CD8-positive, alpha-beta memory T cell (primary cell): ENCODE results near the gene ITGA2B. TPM values are rescaled to one million over a fixed set of nuclear protein-coding genes. Genes with fewer than 3 reads are reported as not detected.
A peak's percentile ranks its signal among the peaks of the same experiment; 100 is the strongest.

Experiments used
- CTCF ChIA-PET: fragments of 350-600 bp; sonication (Branson Sonifier 250); formaldehyde crosslinking; loops from one replicate; lab custom pipeline; 2021; ENCODE audit warnings: antibody characterized with exemption; lab: Charles Lee
- POLR2A ChIA-PET: fragments of 350-600 bp; sonication (Branson Sonifier 250); formaldehyde crosslinking; loops from one replicate; lab custom pipeline; 2021; ENCODE audit warnings: antibody characterized with exemption; lab: Charles Lee
- DNase-seq, 5 donors: peaks; one replicate each; pipeline versions ENCODE4 v3.0.0 to v3.0.0-alpha.2; 2020 to 2022; ENCODE audit warnings: mixed read lengths in 1 of 5
- H3K27ac ChIP-seq: one replicate; pipeline ENCODE4 v1.7.0; 2013; ENCODE audit warnings: low read depth, mild to moderate bottlenecking, low read length, moderate library complexity
- H3K27me3 ChIP-seq: 2 replicates; pipeline ENCODE4 v1.7.0; 2013; ENCODE audit warnings: low read length, mild to moderate bottlenecking; ENCODE audit not compliant: insufficient read depth, poor library complexity, severe bottlenecking
- H3K36me3 ChIP-seq: 2 replicates; pipeline ENCODE4 v1.7.0; 2013; ENCODE audit warnings: mild to moderate bottlenecking, low read length, moderate library complexity; ENCODE audit not compliant: insufficient read depth
- H3K4me1 ChIP-seq: 2 replicates; pipeline ENCODE4 v1.7.0; 2013; ENCODE audit warnings: mild to moderate bottlenecking, low read length, moderate library complexity; ENCODE audit not compliant: insufficient read depth
- H3K4me3 ChIP-seq: 2 replicates; pipeline ENCODE4 v1.7.0; 2013; ENCODE audit warnings: mild to moderate bottlenecking, low read length
- H3K9me3 ChIP-seq: 2 replicates; pipeline ENCODE4 v1.7.0; 2013; ENCODE audit warnings: mild to moderate bottlenecking, low read length
- H3K27ac Mint-ChIP-seq, 8 donors: one replicate each; pipeline ENCODE4 v1.8.0; 2020 to 2021; ENCODE audit warnings: mixed read lengths in 8 of 8, mild to moderate bottlenecking in 6 of 8, inconsistent platforms in 3 of 8, moderate library complexity in 3 of 8
- H3K27me3 Mint-ChIP-seq, 2 donors: one replicate each; pipeline ENCODE4 v1.8.0; 2020 to 2021; ENCODE audit warnings: mixed read lengths in 2 of 2, mild to moderate bottlenecking in 1 of 2, moderate library complexity in 1 of 2
- H3K36me3 Mint-ChIP-seq, 3 donors: one replicate each; pipeline ENCODE4 v1.8.0; 2020 to 2021; ENCODE audit warnings: mixed read lengths in 3 of 3, inconsistent platforms in 1 of 3, mild to moderate bottlenecking in 1 of 3
- H3K4me1 Mint-ChIP-seq, 3 donors: one replicate each; pipeline ENCODE4 v1.8.0; 2020 to 2021; ENCODE audit warnings: mixed read lengths in 3 of 3, inconsistent platforms in 1 of 3, mild to moderate bottlenecking in 1 of 3
- H3K4me3 Mint-ChIP-seq, 7 donors: one replicate each; pipeline ENCODE4 v1.8.0; 2020 to 2021; ENCODE audit warnings: mixed read lengths in 7 of 7, mild to moderate bottlenecking in 6 of 7, moderate library complexity in 4 of 7, inconsistent platforms in 2 of 7
- H3K9me3 Mint-ChIP-seq, 5 donors: one replicate each; pipeline ENCODE4 v1.8.0; 2020 to 2022; ENCODE audit warnings: mixed read lengths in 5 of 5, mild to moderate bottlenecking in 3 of 5, moderate library complexity in 2 of 5, inconsistent platforms in 1 of 5
- polyA plus RNA-seq: library from polyadenylated mRNA; unstranded; fragments of 300-500 nt; fragmentation: Illumina TruSeq; gene quantifications from one replicate; pipeline ENCODE4 v1.2.3, GENCODE V29; 2021
- total RNA-seq, 2 experiments: library from RNA; stranded (reverse); gene quantifications; one replicate each; pipeline ENCODE4 v1.2.3, GENCODE V29; 2021

Gene ITGA2B
- total and polyA plus RNA-seq, 3 experiments from 2014 or later: 0.12 to 0.31 TPM; not detected in 1

DNA sequence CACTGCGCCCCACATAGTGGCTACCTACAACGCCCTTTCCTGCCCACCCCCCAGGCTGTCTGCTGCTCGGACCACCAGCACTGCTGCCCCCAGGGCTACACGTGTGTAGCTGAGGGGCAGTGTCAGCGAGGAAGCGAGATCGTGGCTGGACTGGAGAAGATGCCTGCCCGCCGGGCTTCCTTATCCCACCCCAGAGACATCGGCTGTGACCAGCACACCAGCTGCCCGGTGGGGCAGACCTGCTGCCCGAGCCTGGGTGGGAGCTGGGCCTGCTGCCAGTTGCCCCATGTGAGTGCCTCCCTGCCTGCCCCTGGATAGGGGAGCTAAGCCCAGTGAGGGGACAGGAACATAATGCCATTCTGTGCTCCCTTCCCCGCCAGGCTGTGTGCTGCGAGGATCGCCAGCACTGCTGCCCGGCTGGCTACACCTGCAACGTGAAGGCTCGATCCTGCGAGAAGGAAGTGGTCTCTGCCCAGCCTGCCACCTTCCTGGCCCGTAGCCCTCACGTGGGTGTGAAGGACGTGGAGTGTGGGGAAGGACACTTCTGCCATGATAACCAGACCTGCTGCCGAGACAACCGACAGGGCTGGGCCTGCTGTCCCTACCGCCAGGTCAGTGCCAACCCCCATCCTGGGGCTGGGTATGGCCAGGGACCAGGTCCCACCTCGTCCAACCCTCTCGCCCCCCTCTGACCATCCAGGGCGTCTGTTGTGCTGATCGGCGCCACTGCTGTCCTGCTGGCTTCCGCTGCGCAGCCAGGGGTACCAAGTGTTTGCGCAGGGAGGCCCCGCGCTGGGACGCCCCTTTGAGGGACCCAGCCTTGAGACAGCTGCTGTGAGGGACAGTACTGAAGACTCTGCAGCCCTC is 37.3 kb downstream of the ITGA2B start:
- Mint-ChIP-seq H3K36me3 (peaks cover 0 to 7% (median 0%) of the 10 kb centered on the region in 3 donors), H3K27ac (no peak overlapping the region), H3K9me3 (no peaks in the 10 kb centered on the region), H3K27me3 (peaks cover 0 to 6% of the 10 kb centered on the region in 2 donors), H3K4me1 (peaks cover 5 to 22% (median 9%) of the 10 kb centered on the region in 3 donors), H3K4me3 (peak overlapping the region in 5 of 7 donors; percentile 48 to 87 (median 73))
- H3K27ac ChIP-seq: no peak overlapping the region
- POLR2A ChIA-PET: interaction anchor here (0.8 to 3.2 kb wide), 3 partner anchors 11 to 136 kb away, joined by 3 to 16 read pairs (median 15); partner anchors contain the start of gene FAM171A2
- H3K36me3 ChIP-seq: no peaks in the 10 kb centered on the region
- H3K4me1 ChIP-seq: peaks cover 3% of the 10 kb centered on the region
- no peak overlapping the region for H3K4me3 ChIP-seq
- no peaks in the 10 kb centered on the region for H3K27me3 ChIP-seq
- DNase-seq: no peak
- H3K9me3 ChIP-seq: no peaks in the 10 kb centered on the region
- CTCF ChIA-PET: interaction anchor here (0.9 to 6.7 kb wide), 6 partner anchors 9 to 165 kb away, joined by 4 to 54 read pairs (median 4); partner anchors contain the start of genes FAM171A2 and TMUB2

DNA sequence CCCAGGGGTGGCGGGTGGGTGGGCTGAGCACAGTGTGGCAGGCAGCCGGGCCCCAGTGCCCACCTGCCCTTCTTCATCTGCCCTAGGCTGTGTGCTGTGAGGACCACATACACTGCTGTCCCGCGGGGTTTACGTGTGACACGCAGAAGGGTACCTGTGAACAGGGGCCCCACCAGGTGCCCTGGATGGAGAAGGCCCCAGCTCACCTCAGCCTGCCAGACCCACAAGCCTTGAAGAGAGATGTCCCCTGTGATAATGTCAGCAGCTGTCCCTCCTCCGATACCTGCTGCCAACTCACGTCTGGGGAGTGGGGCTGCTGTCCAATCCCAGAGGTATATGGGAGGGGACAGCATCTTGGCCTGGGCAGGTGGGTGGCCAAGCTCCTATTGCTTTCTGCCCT is 38.0 kb downstream of the ITGA2B start:
- H3K27ac Mint-ChIP-seq: no peak overlapping the region
- ChIA-PET CTCF (interaction anchor here (1.1 to 6.7 kb wide), 6 partner anchors 10 to 164 kb away, joined by 4 to 54 read pairs (median 4); partner anchors contain the start of genes FAM171A2 and TMUB2), POLR2A (interaction anchor here (0.9 kb wide), 1 partner anchor 132 kb away, joined by 3 read pairs; the partner anchor contains the start of gene UBTF)
- no peaks in the 10 kb centered on the region for H3K9me3 Mint-ChIP-seq
- no peak overlapping the region for H3K4me3 ChIP-seq
- H3K9me3 ChIP-seq: no peaks in the 10 kb centered on the region
- peaks cover 0 to 6% of the 10 kb centered on the region in 2 donors for H3K27me3 Mint-ChIP-seq
- no peak overlapping the region for H3K4me3 Mint-ChIP-seq
- H3K27me3 ChIP-seq: no peaks in the 10 kb centered on the region
- no peak overlapping the region for H3K27ac ChIP-seq
- H3K36me3 Mint-ChIP-seq: peaks cover 0 to 7% (median 0%) of the 10 kb centered on the region in 3 donors
- peaks cover 5 to 23% (median 10%) of the 10 kb centered on the region in 3 donors for H3K4me1 Mint-ChIP-seq
- no peak for DNase-seq
- no peaks in the 10 kb centered on the region for H3K36me3 ChIP-seq
- peaks cover 4% of the 10 kb centered on the region for H3K4me1 ChIP-seq

DNA sequence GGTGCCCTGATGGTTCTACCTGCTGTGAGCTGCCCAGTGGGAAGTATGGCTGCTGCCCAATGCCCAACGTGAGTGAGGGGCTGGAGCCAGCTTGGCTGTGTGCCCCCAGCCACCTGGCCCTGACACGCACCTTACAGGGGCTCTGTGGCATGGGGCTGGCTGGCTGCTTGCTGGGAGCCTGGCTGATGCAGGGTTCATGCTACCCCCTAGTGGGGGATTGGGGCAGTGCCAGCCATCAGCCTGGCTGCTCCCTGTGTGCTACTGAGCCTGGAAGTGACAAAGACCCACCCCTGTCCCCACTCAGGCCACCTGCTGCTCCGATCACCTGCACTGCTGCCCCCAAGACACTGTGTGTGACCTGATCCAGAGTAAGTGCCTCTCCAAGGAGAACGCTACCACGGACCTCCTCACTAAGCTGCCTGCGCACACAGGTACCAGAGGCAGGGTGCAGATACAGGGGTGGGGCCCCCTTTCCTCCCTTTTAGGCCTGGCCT is 38.7 kb downstream of the ITGA2B start:
- Mint-ChIP-seq H3K4me1 (peaks cover 12 to 30% (median 17%) of the 10 kb centered on the region in 3 donors), H3K27ac (no peak overlapping the region), H3K9me3 (no peaks in the 10 kb centered on the region), H3K27me3 (peaks cover 0 to 4% of the 10 kb centered on the region in 2 donors), H3K4me3 (peak overlapping the region in 2 of 7 donors; percentile 32 to 45), H3K36me3 (peaks cover 0 to 7% (median 0%) of the 10 kb centered on the region in 3 donors)
- ChIA-PET CTCF (interaction anchor here (1.0 to 6.7 kb wide), 8 partner anchors 10 to 163 kb away, joined by 3 to 54 read pairs (median 5); partner anchors contain the start of genes FAM171A2 and TMUB2), POLR2A (interaction anchor here (0.5 to 0.9 kb wide), 2 partner anchors 15 to 131 kb away, joined by 3 read pairs; partner anchors contain the start of gene UBTF)
- H3K4me3 ChIP-seq: no peak overlapping the region
- no peak overlapping the region for H3K27ac ChIP-seq
- peaks cover 11% of the 10 kb centered on the region for H3K4me1 ChIP-seq
- H3K27me3 ChIP-seq: no peaks in the 10 kb centered on the region
- no peaks in the 10 kb centered on the region for H3K9me3 ChIP-seq
- DNase-seq: peak; percentile 49 to 75 (median 60)
- H3K36me3 ChIP-seq: no peaks in the 10 kb centered on the region

DNA sequence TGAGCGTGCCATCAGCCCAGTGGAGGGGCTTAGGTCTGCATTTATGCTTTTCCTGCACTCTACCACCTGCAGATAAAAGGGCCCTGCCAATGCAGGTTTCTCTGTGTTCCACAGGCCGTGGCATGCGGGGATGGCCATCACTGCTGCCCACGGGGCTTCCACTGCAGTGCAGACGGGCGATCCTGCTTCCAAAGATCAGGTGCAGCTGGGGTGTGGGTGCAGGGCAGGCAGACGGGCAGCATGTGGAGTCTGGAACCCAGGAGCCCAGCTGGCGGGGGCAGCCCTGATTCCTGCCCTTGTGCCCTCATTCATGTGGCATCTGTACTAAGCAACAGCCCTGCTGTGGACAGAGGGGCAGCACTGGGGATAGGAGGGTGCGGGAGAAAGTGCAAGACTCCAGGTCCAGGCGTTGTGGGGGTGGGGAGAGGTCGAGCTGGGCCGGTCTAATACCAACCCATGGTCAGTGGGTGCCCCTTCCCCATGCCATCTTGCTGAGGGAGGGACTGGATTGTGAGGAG is 39.8 kb downstream of the ITGA2B start:
- Mint-ChIP-seq H3K4me1 (peaks cover 23 to 38% (median 25%) of the 10 kb centered on the region in 3 donors), H3K4me3 (no peak overlapping the region), H3K27me3 (no peaks in the 10 kb centered on the region), H3K36me3 (peaks cover 0 to 10% (median 0%) of the 10 kb centered on the region in 3 donors), H3K27ac (no peak overlapping the region), H3K9me3 (no peaks in the 10 kb centered on the region)
- H3K27me3 ChIP-seq: no peaks in the 10 kb centered on the region
- no peak overlapping the region for H3K4me3 ChIP-seq
- ChIA-PET POLR2A (no interaction called here), CTCF (interaction anchor here (1.4 to 6.7 kb wide), 4 partner anchors 12 to 143 kb away, joined by 5 to 54 read pairs (median 18); partner anchors contain the start of gene FAM171A2)
- no peak for DNase-seq
- H3K27ac ChIP-seq: no peak overlapping the region
- peaks cover 14% of the 10 kb centered on the region for H3K4me1 ChIP-seq
- H3K9me3 ChIP-seq: no peaks in the 10 kb centered on the region
- H3K36me3 ChIP-seq: no peaks in the 10 kb centered on the region

DNA sequence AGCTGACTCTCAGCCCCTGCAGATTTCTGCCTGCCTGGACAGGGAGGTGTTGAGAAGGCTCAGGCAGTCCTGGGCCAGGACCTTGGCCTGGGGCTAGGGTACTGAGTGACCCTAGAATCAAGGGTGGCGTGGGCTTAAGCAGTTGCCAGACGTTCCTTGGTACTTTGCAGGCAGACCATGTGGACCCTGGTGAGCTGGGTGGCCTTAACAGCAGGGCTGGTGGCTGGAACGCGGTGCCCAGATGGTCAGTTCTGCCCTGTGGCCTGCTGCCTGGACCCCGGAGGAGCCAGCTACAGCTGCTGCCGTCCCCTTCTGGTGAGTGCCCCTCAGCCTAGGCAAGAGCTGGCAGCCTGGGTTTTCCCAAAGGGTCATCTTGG is 40.5 kb downstream of the ITGA2B start:
- peaks cover 0 to 2% of the 10 kb centered on the region in 2 donors for H3K27me3 Mint-ChIP-seq
- no peak overlapping the region for H3K27ac ChIP-seq
- ChIA-PET CTCF (interaction anchor here (2.0 to 6.7 kb wide), 3 partner anchors 12 to 139 kb away, joined by 8 to 54 read pairs (median 31); partner anchors contain the start of gene FAM171A2), POLR2A (no interaction called here)
- no peaks in the 10 kb centered on the region for H3K36me3 ChIP-seq
- H3K4me3 Mint-ChIP-seq: peak overlapping the region in 1 of 7 donors; percentile 55
- no peak for DNase-seq
- H3K4me1 Mint-ChIP-seq: peaks cover 23 to 38% (median 25%) of the 10 kb centered on the region in 3 donors
- H3K36me3 Mint-ChIP-seq: peaks cover 0 to 10% (median 0%) of the 10 kb centered on the region in 3 donors
- no peaks in the 10 kb centered on the region for H3K27me3 ChIP-seq
- peaks cover 14% of the 10 kb centered on the region for H3K4me1 ChIP-seq
- H3K9me3 ChIP-seq: no peaks in the 10 kb centered on the region
- H3K4me3 ChIP-seq: no peak overlapping the region
- H3K27ac Mint-ChIP-seq: no peak overlapping the region
- no peaks in the 10 kb centered on the region for H3K9me3 Mint-ChIP-seq

DNA sequence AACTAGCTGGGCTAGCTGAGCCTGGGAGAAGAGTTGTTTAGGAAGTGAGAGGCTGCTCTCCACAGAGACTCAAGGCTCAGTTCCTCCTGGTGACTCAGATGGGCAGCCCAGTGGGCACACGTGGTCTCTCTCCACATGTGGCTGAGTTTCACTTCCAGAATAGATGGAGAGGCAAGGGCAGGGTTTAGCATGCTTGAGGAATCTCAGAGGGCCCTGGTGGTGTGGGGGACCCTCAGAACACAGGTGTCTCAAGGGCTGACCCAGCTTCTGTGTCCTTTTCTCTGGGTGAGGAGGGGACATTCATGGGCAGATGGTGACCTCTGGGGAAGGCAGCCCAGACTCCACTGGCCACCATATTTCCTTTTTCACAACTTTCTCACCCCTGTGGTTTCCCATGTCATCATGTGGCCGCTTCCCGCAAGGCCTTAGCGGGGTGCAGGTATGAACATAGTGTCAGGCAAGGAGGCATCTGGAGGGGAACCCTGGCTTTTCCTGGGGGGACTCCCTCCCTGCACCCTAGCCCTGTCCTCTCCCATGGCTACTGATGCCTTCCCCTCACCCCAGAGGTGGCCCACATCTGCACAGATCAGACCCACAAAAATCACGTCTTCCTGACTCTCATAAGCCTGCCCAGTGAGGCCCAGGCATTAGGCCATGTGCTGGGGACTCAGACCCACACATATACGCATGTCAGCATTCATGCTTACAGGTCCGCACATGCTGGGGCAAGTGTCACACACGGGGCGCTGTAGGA is 41.0 kb downstream of the ITGA2B start:
- Histone ChIP-seq H3K4me1 (peaks cover 14% of the 10 kb centered on the region), H3K27ac (no peak overlapping the region), H3K9me3 (no peaks in the 10 kb centered on the region), H3K4me3 (no peak overlapping the region), H3K27me3 (no peaks in the 10 kb centered on the region), H3K36me3 (no peaks in the 10 kb centered on the region)
- H3K9me3 Mint-ChIP-seq: no peaks in the 10 kb centered on the region
- H3K36me3 Mint-ChIP-seq: peaks cover 0 to 10% (median 0%) of the 10 kb centered on the region in 3 donors
- ChIA-PET CTCF (interaction anchor here (2.0 kb wide), 1 partner anchor 138 kb away, joined by 8 read pairs; no protein-coding TSS in a partner anchor), POLR2A (no interaction called here)
- H3K27me3 Mint-ChIP-seq: peaks cover 5% of the 10 kb centered on the region in 2 donors
- H3K27ac Mint-ChIP-seq: peak overlapping the region in 3 of 8 donors; percentile 38 to 73 (median 70)
- peak overlapping the region in 1 of 7 donors; percentile 55 for H3K4me3 Mint-ChIP-seq
- peaks cover 23 to 38% (median 25%) of the 10 kb centered on the region in 3 donors for H3K4me1 Mint-ChIP-seq
- DNase-seq: no peak
